ENCODE measurements around the gene RARB. TPM values are rescaled to one million over a fixed set of nuclear protein-coding genes. Genes with fewer than 3 reads are reported as not detected.

The RARB gene
- total RNA-seq, 1 experiment from 2014 or later: 2.5 TPM

DNA sequence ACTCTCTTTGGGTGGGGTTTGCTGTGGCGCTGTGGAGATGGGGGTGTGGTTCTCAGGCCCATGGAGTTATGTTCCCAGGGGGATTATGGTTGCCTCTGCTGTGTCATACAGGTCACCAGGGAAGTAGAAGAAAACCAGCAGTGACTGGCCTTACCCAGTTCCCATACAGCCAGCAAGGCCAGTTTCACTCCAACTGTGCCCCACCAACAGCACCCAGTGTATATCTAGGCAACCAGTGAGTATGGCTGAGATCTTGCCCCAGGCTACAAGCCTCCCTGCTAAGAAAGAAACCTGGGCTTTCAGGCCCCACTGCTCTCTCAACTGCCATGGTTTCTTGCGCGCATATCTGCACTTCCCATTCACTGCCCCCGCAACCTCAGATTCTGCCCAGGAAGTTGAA, 31.4 kb upstream of the RARB start:
- H3K4me1 Mint-ChIP-seq (ENCODE audit: low read depth, unreplicated experiment): peaks cover 14% of the 10 kb centered on the region
- H3K36me3 Mint-ChIP-seq (ENCODE audit: insufficient read depth, unreplicated experiment): no peaks in the 10 kb centered on the region
- no TSS peak for BruUV-seq (replicated peaks)
- no peak overlapping the region for H3K4me3 ChIP-seq (ENCODE audit: low read depth, low read length)
- ChIA-PET CTCF (no interaction called here), POLR2A (no interaction called here)
- peaks cover 21% of the 10 kb centered on the region for H3K4me1 ChIP-seq
- peak overlapping the region; percentile 63 for H3K4me3 Mint-ChIP-seq (ENCODE audit: unreplicated experiment)
- peaks cover 3% of the 10 kb centered on the region; the same call in 1 of the 2 replicates for H3K9me3 ChIP-seq
- intact Hi-C loops (cut with micrococcal nuclease; ENCODE audit: unreplicated experiment): loop anchor here (1.0 kb wide), 2 partner anchors 14 to 34 kb away; no protein-coding TSS in a partner anchor
- H3K27me3 ChIP-seq (replicated peaks; ENCODE audit: control insufficient read depth, insufficient read depth, low read length): no peaks in the 10 kb centered on the region
- peaks cover 19% of the 10 kb centered on the region for H3K9me3 Mint-ChIP-seq (ENCODE audit: unreplicated experiment)
- H3K27ac Mint-ChIP-seq (ENCODE audit: unreplicated experiment): peak overlapping the region; percentile 91
- H3K36me3 ChIP-seq (ENCODE audit: control insufficient read depth, insufficient read depth, low read length): no peaks in the 10 kb centered on the region
- TF ChIP-seq, protein P1, sequence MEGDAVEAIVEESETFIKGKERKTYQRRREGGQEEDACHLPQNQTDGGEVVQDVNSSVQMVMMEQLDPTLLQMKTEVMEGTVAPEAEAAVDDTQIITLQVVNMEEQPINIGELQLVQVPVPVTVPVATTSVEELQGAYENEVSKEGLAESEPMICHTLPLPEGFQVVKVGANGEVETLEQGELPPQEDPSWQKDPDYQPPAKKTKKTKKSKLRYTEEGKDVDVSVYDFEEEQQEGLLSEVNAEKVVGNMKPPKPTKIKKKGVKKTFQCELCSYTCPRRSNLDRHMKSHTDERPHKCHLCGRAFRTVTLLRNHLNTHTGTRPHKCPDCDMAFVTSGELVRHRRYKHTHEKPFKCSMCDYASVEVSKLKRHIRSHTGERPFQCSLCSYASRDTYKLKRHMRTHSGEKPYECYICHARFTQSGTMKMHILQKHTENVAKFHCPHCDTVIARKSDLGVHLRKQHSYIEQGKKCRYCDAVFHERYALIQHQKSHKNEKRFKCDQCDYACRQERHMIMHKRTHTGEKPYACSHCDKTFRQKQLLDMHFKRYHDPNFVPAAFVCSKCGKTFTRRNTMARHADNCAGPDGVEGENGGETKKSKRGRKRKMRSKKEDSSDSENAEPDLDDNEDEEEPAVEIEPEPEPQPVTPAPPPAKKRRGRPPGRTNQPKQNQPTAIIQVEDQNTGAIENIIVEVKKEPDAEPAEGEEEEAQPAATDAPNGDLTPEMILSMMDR (IDR thresholded peaks at IDR 0.05; ENCODE audit: insufficient read depth in 1 of 2, low read depth in 1 of 2, low read length in 1 of 2, severe bottlenecking in 1 of 2, unreplicated experiment in 1 of 2): no peak
- DNase-seq: no peak
- no peaks in the 10 kb centered on the region for H3K27me3 Mint-ChIP-seq (ENCODE audit: insufficient read depth, unreplicated experiment)

DNA sequence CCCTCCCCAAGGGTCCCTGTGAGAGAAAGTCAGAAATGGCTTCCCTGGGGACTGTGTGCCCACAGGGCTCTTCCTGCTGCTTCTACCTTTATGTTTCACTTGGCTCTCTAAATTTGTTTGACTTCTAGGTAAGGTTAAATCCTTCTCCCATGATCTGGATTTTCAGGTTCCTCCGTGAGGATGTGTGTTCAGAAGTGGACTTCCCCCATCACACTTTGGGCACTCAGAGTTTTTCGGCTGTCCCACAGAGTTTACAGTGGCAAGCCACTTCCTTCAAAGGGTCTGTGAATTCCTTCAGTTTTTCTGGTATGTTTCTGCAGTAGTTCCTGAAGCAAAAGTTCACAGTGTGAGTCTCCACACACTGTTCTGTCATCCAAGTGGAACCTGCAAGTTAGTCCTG, 30.9 kb upstream of the RARB start:
- peak overlapping the region; percentile 91 for H3K27ac Mint-ChIP-seq (ENCODE audit: unreplicated experiment)
- no TSS peak for BruUV-seq (replicated peaks)
- Histone ChIP-seq H3K9me3 (peaks cover 3% of the 10 kb centered on the region; the same call in 1 of the 2 replicates), H3K4me3 (ENCODE audit: low read depth, low read length) (no peak overlapping the region), H3K27me3 (replicated peaks; ENCODE audit: control insufficient read depth, insufficient read depth, low read length) (no peaks in the 10 kb centered on the region), H3K36me3 (ENCODE audit: control insufficient read depth, insufficient read depth, low read length) (no peaks in the 10 kb centered on the region), H3K4me1 (peaks cover 21% of the 10 kb centered on the region)
- H3K9me3 Mint-ChIP-seq (ENCODE audit: unreplicated experiment): peaks cover 19% of the 10 kb centered on the region
- peaks cover under 1% of the 10 kb centered on the region for H3K36me3 Mint-ChIP-seq (ENCODE audit: insufficient read depth, unreplicated experiment)
- TF ChIP-seq, protein P1 (IDR thresholded peaks at IDR 0.05; ENCODE audit: insufficient read depth in 1 of 2, low read depth in 1 of 2, low read length in 1 of 2, severe bottlenecking in 1 of 2, unreplicated experiment in 1 of 2): no peak
- peak; percentile 58 to 65 for DNase-seq
- CTCF ChIA-PET: no interaction called here
- no peaks in the 10 kb centered on the region for H3K27me3 Mint-ChIP-seq (ENCODE audit: insufficient read depth, unreplicated experiment)
- H3K4me1 Mint-ChIP-seq (ENCODE audit: low read depth, unreplicated experiment): peaks cover 14% of the 10 kb centered on the region
- H3K4me3 Mint-ChIP-seq (ENCODE audit: unreplicated experiment): peak overlapping the region; percentile 63
- POLR2A ChIA-PET: no interaction called here
- intact Hi-C loops (cut with micrococcal nuclease; ENCODE audit: unreplicated experiment): loop anchor here (1.0 kb wide), 2 partner anchors 13 to 33 kb away; no protein-coding TSS in a partner anchor

DNA sequence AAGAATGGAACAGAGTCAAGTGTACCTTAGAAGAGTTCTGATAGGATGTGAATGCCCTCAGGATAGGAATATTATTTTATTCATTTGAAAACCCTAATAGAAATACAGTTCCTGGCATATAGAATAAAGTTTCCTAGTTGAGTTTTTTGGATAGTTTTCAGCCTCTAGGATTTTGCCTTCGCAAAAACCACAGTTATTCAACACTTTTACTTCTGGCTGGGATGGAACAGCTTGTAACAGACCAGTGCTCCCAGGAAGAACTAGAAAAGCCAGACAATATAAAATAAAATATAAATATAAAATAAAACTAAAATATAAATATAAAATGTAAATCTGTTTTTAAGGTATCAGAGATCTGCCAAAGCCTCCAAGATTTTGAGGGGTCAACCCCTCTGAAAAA, 27.5 kb upstream of the RARB start:
- no peaks in the 10 kb centered on the region for H3K27me3 Mint-ChIP-seq (ENCODE audit: insufficient read depth, unreplicated experiment)
- no peak overlapping the region for H3K4me3 Mint-ChIP-seq (ENCODE audit: unreplicated experiment)
- no peaks in the 10 kb centered on the region for H3K27me3 ChIP-seq (replicated peaks; ENCODE audit: control insufficient read depth, insufficient read depth, low read length)
- no peaks in the 10 kb centered on the region for H3K9me3 Mint-ChIP-seq (ENCODE audit: unreplicated experiment)
- H3K9me3 ChIP-seq: no peaks in the 10 kb centered on the region; the same call in 1 of the 2 replicates
- DNase-seq: no peak
- H3K36me3 Mint-ChIP-seq (ENCODE audit: insufficient read depth, unreplicated experiment): peaks cover 6% of the 10 kb centered on the region
- H3K36me3 ChIP-seq (ENCODE audit: control insufficient read depth, insufficient read depth, low read length): no peaks in the 10 kb centered on the region
- CTCF ChIA-PET: no interaction called here
- H3K4me3 ChIP-seq (ENCODE audit: low read depth, low read length): no peak overlapping the region
- H3K4me1 Mint-ChIP-seq (ENCODE audit: low read depth, unreplicated experiment): peaks cover 22% of the 10 kb centered on the region
- no peak overlapping the region for H3K27ac Mint-ChIP-seq (ENCODE audit: unreplicated experiment)
- POLR2A ChIA-PET: no interaction called here
- intact Hi-C loops (cut with micrococcal nuclease; ENCODE audit: unreplicated experiment): no loop called here
- BruUV-seq (replicated peaks): no TSS peak
- TF ChIP-seq, protein P1 (IDR thresholded peaks at IDR 0.05; ENCODE audit: insufficient read depth in 1 of 2, low read depth in 1 of 2, low read length in 1 of 2, severe bottlenecking in 1 of 2, unreplicated experiment in 1 of 2): no peak
- H3K4me1 ChIP-seq: peaks cover 26% of the 10 kb centered on the region

Measured in Caco-2 (cell line).